ENCODE measurements around the gene PPP1R13B.
A peak's percentile ranks its signal among the peaks of the same experiment; 100 is the strongest.

The PPP1R13B gene

DNA sequence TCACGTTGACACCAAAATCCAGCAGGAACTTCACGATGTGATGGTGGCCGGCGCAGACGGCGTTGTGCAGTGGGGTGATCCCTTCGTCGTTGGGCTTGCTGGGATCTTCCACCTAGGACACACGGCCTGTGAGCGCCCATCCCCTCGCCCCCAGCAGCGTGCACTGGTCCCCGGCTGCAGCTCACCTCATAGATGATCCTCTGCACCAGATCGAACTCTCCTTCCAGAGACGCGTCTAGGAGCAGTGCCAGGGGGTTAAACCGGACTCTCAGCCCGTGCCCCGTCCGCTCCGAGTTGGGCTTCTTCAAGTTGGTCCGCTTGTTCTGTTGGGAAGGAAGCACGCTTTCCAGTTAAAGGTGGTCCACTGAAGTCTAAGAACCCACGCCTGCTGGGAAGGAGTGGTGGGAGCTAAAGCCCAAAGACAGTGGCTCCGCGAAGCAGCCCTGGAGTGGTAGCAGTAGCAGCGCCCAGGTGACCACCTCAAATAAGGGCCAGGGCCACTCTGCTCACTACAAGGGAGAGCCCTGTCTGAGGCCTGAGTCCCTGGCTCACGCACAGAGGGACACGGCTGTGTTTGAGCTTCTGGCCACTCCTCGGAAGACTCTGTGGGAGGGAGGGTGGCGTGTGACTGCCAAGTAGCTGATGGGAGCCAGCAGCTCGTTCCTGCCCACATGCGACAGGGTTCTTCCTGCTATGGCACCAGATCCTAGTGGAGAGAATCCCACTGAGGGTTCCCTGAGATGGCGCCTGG lies 108.5 kb downstream of the PPP1R13B start:
- DNase-seq, result no peak

DNA sequence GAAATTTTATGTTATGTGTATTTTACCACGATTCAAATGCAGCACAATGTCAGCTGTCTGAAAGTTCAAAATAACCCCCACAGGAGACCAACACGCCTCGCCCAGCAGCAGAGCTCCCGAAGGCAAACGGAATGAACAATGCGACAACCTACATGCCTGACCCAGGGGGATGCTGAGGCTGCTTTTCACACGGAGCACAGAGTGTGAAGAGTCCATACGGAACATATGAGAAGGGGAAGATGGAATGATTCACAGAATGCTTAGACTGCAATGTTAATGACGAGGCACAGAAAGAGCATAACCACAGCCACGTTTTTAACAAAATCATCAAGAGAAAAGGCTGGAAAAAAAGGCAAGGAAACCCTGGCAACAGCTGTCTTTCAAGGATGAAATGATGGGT lies 109.2 kb downstream of the PPP1R13B start:
- no peak for DNase-seq

DNA sequence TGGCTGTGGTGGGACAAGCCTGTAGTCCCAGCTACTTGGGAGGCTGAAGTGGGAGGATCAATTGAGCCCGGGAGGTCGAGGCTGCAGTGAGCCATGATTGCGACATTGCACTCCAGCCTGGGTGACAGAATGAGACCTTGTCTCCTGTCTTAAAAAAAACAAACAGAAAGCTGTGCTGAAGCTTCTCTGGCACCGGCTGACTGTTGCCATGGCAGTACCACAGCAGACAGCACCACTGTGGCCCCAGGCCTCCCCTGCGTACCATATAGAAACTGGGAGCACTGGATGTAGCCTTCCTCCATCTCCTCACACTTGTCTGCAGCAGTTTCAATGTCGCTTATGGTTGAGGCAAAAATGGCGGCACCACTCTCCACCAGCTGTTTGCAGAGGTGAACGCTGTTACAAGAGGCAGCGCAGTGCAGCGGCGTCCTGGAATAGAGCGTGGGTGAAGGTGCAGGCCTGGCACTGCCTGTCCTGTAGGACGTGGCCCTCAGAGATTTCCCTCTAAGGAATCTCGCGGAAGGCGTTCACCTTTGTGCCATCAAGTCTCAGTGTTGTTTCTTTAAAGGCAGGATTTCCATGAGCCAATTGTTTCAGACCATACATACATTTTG lies 109.8 kb downstream of the PPP1R13B start:
- DNase-seq, result no peak

DNA sequence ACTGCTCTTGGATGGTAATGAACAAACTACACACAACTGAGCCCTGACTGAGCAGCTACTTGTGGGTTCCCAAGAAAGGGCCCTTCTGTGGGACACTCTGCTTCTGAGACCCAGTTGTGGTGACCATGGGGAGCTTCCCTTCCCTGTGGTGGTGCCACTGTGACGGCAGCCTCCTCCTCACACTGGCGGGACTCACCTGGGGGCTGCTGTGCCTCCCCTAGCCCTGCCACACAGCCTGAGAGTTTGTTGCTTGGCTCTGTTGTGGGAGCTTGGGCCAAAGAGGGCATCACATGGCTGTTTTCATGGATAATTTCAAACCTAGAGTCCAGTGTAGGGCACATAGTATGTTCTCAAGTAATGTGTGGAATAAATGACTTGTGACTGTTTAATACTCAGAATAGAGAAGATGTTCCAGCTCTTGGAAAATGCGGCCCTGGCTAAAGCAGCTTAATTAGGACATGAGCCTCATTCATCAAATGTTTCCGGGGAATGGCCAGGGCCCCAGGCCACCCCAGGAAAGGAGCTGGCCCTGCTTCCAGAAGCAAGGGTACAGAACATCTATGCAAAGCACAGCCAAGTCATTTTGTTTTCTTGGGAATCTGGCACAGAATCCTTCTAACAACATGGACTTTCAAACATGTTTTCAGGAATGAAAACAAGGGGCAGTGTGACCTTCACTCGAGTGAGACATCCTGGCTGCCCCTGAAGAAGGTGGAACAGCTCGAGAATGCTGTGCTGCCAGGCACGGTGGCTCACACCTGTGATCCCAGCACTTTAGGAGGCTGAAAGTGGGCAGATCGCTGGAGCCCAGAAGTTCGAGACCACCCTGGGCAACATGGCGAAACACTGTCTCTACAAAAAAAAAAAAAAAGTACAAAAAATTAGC lies 110.6 kb downstream of the PPP1R13B start:
- no peak for DNase-seq

DNA sequence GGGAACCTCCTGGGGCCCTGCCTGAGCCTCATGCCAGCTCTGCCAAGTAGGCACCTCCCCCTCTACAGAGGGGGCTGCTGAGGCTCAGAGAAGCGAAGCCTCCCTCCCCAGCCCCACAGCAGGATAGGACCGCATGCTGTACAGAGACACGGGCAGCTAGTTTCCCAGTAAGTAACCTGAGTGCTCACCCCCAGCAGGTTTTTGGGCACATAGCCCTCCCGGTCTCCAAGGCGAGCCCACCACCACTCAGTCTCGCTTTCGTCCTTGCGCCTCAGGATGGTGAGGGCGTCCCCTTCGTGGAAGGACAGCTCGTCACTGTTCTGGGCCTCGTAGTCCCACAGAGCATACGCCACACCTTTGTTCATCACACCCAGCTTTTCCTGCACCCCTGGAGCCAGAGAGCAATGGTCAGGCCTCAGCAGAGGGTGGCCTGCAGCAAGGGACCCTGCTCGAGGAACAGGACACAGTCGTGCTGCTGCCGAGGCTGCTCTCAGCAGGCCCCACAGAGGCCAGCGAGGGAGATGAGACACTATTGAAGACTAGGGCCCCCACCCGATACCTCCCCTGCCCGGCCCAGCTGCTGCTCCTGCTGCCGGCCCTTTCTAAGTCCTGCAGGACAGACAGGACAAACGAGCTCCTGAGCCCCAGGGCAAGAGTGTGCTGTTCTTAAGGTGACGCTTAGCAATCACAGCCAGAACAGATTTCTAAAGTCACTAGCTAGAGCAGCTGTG lies 111.4 kb downstream of the PPP1R13B start:
- no peak for DNase-seq

DNA sequence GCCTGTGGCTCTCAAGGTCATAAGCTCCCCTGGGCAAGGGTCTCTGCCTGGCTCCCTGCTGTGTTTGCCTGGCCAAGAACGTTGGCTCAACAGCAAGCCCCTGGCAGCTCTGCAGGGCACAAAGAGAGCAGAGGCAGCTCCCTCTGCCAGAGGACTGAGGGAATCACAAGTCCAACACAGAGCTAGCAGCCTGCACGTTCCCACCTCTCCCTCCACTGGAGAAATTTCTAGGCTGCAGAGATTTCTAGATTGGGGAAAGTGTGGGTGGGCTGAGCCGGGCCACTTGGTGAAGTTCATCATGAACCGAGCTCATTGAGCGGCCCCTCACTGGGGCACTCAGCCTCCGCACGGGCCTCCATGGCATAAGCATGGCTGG lies 111.9 kb downstream of the PPP1R13B start:
- DNase-seq, result no peak

DNA sequence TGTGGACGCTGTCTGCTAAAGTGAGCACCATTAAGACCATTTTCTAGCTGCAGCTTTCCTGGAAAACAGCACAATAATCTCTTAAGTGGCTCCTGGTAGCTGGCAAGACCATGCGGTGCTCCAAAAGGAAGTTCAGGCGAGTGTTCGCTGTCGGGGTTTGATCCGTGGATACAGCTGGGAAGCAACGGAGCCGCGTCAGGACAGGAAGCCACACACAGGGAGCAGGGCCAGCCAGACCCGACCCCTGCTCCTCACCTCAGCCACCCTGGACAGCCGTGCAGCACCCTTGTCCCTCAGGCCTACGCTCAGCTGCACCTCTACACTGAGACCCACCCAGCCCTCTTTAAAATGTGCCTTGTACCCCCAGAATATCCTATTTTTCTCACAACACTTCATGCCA lies 112.4 kb downstream of the PPP1R13B start:
- DNase-seq, result no peak

DNA sequence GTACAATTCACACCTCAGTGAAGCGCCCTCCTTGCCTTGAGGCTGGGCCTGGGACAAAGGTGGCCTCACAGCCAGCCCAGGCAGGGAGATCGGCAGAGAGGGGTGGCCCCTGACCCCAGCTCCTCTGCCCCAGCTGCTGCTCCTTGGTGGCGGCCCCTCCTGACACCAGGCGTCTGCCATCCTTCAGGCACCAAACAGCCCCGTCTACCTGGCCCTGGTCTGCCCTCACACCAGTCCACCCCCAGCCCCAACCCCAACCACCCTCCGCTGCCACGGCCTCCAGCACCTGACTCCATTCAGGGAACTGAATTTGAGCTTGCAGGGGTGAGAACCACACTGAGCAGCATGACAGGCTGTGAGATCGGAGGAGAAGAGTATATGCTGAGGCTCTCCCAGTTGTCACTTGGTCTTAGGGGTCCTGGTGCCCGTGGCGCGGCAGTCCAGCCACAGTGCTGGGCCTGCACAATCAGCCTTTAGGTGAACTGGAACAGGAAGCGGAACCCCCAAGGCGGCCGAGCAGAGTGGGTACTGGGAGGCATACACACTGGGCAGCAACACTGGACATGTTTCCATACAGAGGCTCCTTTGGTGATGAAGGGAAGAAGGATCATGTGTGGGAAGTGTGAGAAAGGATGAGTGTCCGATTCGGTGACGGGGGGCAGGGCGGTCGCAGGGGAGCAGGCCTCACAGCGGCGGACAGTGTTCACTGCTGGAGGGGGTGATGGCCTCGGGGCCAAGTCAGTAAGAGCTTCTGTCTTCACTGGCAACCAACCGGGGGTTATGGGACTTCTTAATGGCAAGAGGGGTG lies 113.1 kb downstream of the PPP1R13B start:
- DNase-seq, result no peak

DNA sequence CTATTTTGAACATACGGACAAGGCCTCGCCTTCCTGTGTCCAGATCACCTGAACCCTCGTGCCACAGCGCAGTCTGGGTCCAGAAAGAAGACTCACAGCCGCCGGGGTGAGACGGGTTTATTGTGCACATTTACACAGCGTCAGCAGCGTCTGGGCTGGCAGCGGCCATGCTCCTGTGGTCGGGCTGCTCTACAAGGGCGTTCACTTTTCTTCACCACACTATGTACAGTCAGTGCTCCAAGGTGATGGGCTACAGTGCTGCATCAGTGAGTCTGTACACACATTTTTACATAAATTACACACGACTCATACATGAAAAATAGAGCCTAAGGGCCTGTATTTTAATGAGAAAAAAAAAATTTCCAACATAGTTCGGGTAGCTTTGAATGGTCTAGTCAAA lies 113.7 kb downstream of the PPP1R13B start:
- no peak for DNase-seq

DNA sequence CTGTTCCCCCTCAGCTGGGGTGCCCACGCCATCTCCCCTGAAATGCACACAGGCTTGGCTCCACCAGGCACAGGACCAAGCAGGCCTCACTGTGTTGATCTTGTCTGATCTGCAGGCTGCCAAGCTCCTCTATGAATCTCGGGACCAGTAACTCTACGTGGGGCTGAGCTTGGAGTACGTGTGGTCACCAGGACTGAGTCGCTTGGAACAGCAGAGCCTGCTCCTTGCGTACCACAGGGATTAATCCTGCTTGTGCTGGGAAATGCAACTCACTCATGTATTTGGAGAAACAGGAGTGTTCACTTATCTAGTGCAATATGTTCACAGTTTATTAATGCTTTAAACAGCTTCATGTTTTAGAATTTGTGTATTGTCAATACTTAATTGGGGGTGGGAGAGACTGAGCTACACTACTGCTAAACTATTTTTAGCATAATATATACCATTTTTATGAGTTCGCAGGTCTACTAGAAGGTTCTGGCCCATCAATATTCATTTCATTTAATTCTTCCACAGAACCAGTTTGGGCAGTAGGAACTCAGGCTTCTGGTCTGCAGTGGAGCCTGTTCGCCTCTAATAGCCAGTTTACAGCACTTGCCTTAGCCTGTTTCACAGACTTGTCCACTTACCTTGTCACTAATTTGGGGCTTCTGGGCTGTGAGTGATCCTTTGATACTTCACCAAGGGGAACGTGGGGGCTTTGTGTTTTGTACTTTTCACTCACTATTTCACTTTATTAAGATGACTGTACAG lies 114.3 kb downstream of the PPP1R13B start:
- no peak for DNase-seq

DNA sequence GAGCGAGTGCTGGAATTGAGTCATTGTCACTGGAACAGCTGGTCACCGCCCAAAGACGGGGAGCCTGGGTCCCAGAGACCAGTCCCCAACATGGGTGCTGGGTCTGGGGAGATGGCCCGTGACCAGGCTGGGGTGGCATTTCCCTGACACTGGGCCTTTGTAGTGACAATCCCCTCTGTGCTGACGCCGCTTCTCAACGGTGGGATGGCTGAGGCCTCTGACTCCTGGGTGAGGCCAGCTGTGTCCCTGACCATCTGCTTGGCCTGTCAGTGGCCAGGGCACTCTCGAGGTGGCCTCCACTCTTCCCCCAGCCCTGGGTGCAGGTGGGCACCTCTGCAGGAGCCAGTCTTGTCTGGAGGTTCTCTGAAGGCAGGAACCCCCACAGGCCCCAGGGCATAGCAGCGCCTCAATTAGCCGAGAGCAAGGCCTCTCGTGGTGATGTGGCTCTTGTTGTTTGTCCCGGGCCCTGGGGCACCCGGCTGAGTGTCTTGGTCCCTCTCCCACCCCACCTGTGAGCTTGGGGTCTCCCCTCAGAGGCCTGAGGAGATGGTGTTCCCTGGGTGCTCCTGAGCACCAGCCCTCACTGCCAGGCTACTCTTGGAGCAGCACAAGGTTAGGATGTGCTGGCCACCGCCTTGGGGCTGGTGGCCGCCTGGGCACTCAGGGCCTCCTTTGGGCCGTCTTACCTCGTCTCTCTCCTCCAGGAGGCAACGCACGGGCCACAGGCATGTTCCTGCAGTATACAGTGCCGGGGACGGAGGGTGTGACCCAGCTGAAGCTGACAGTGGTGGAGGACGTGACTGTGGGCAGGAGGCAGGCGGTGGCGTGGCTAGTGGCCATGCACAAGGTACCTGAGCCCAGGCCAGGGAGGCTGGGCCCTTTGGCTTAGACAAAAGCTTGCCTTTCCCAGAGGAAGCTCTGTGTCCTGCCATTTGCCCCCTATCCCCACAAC lies 115.2 kb downstream of the PPP1R13B start:
- no peak for DNase-seq

DNA sequence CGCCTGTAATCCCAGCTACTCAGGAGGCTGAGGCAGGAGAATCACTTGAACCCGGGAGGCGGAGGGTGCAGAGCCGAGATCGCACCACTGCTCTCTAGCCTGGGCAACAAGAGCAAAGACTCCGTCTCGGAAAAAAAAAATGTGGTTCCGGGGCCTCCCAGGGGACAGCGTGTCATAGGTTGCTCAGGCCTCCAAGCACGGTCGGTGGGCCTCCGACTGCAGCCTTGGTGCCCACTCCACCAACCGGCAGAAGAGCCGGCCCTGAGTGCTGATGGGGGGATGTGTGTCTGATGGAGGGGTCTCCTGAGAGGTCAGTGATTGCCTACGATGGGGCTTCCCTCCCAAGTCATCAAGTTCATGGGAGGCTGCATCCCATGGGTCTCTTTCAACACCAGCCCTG lies 115.9 kb downstream of the PPP1R13B start:
- no peak for DNase-seq

DNA sequence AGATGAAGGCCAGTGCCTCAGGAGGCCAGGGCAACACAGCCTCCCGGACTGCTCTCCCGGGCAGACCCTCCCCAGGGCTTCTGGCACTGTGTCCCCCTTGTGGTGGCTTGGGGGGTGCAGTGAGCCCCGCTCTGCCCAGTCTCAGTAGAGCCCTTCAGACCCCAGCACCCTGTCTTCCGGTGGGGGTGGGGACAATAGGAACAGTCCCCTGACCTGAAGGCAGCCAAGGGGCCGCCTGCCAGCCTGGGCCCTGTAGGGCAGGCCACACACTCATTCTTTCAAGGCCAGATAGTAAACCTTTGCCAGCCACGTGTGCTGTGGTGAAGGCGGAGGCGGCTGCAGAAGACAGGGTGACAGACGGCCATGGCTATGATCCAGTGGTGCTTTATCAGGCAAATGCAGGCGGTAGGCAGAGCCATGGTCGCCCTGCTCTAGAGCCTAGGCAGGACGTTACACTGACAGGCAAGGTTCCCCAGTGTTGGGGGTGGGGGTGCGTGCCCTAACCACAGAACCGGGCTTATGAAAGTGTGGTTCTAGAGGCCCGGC lies 116.8 kb downstream of the PPP1R13B start:
- DNase-seq, result peak; percentile 98

DNA sequence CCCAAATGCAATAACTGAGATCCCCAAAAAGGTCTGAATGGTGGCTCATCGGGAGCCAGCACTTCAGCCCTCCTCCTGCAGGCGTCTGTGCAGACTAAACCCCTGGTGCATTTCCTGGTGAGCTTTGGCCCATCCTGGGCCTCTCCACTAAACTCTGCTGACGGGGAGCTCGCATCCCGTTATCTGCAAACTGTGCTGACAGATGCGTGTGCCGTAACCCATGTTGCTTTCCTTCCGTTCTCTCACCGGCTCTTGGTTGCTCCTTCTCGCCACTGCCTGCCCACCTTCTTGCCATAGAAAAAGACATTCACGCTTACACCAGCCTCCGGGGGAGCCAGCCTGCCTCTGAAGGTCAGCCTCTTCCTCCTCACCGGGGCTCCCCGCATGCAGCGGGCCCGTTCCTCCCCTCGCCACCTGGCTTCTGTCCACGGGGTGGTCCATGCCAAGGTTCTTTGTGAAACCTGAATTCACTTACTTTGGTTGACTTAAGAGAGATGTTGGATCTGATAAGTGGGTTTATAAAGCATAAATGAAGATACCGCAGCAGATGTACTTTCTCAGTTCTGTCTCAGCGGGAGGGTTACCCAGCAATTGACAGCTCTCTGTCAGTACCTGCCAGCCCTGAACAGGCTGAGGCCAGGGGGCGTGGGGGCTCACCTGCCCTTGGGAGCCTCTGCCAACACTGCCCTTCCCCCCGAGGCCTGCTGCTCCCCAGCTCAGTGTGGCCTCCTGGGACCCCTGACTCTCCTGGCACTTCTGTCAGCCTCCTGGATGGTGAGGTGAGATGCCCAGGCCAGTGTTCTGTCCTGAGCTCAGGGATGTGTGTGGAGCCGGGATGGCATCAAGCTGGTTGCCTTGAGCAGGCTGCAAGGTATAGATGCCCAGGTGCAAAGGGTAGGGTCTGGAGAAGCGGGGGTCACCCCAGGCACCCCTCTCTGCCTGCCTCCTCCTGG lies 117.6 kb downstream of the PPP1R13B start:
- peak; percentile 80 for DNase-seq

DNA sequence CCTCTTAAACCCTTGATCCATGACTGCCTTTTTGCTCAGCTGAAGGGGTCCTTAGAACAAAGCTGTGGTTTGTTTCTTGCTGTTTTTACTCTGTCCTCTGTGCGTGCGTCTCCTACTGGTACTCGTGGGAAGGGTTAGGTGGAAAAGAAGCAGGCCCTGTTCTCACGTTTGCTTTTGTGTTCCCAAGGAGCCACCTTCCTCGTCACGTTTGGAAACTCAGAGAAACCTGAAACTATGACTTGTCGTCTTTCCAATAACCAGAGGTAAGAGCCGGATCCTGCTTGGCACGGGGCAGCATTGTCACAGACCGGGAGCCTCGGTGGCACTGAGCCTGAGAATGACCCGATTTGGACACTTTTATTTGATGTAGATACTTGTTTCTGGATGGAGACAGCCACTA lies 118.7 kb downstream of the PPP1R13B start:
- DNase-seq, result no peak

DNA sequence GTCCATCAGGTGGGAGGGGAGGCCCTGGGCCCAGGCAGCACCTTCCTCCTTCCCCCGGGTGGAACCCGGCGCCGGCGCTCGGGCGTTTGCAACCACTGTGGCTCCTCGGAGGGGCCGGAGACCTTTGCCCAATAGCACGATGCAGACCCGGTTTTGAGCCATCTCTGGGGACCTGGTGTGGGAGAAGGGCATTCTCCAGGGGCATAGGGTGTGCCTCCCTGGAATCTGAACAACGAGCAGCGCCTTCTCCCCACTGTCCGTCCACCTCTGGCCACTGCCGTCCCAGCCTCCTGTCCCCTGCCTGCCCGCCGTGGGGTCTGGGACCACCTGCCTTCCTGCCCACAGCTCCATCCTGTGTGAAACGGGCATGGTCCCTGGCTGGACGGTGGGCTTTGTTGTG lies 119.2 kb downstream of the PPP1R13B start:
- DNase-seq, result no peak

DNA sequence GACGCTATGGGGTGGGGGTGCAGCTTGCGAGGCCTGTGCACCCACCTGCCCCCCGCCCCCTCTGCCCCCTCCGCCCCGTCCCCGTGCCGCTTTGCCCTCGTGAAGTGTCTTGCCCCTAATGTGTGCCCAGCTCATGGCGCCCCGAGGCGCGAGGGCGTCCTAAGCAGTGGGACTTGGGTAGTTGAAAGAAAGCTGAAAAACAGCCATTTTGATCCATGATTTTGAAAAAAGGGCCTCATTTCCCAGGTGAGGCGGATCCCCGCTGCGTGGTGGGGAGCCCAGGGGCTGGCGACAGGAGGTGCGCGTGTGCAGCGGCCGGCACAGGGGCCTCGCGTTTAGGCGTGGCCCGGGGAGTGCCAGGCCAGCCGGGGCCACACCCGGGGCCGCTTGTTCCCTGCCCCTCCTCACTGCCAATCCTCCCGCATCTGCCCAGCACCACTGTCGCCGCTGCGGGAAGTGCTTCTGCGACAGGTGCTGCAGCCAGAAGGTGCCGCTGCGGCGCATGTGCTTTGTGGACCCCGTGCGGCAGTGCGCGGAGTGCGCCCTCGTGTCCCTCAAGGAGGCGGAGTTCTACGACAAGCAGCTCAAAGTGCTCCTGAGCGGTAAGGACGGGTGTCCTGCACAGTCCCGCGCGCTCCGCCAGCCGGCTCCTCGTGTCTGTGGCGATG lies 119.9 kb downstream of the PPP1R13B start:
- peak; percentile 51 for DNase-seq

DNA sequence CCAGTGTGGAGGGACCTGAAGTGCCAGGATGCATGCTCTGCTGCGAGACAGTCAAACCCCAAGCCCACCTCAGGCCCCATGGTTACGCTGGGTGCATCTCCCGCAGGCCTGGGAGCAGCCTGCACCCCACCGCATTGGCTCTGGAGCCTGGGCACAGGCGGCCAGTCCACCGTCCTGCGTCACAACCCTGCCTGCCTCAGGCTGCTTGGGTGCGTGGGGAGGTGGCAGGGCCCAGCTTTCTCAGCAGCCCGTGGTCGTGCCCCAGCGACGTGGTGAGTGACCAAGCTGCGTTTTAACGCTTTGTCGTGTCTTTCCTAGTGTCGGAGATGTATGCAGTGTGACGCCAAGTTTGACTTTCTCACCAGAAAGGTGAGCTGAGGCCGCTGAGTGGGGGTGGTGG lies 120.9 kb downstream of the PPP1R13B start:
- no peak for DNase-seq
